Large intestine (tissue), 3 donors: ENCODE results near the gene OR51E1. TPM values are rescaled to one million over a fixed set of nuclear protein-coding genes. Genes with fewer than 3 reads are reported as not detected.

ENCODE experiments used
- DNase-seq, 2 donors: peaks; one replicate each; pipeline versions ENCODE4 v3.0.0 to v3.0.0-alpha.2; 2013
- H3K27ac ChIP-seq: one replicate; pipeline ENCODE4 v1.5.1; 2013; ENCODE audit warnings: low read length
- H3K27me3 ChIP-seq: 2 replicates; pipeline ENCODE4 v1.6.1; 2013; ENCODE audit warnings: low read length; ENCODE audit not compliant: control insufficient read depth, insufficient read depth
- H3K36me3 ChIP-seq: 2 replicates; pipeline ENCODE4 v1.6.1; 2013; ENCODE audit warnings: low read length; ENCODE audit not compliant: control insufficient read depth, insufficient read depth
- H3K4me1 ChIP-seq: one replicate; pipeline ENCODE4 v1.6.1; 2013; ENCODE audit warnings: low read length; ENCODE audit not compliant: control insufficient read depth, insufficient read depth
- H3K4me3 ChIP-seq: one replicate; pipeline ENCODE4 v1.5.1; 2013; ENCODE audit warnings: low read length
- H3K9me3 ChIP-seq: one replicate; pipeline ENCODE4 v1.6.1; 2013; ENCODE audit warnings: mild to moderate bottlenecking, low read depth, low read length, moderate library complexity; ENCODE audit not compliant: control insufficient read depth
- WGBS: methylation state at CpG from one replicate; pipeline ENCODE4 v1.1.5; 2013; ENCODE audit warnings: low lambda C conversion rate; ENCODE audit not compliant: insufficient coverage; 5-methylcytosine and 5-hydroxymethylcytosine counted together
- polyA plus RNA-seq: library from polyadenylated mRNA; unstranded; fragments of 120-200 nt; gene quantifications from one replicate; pipeline ENCODE4 v1.2.1, GENCODE V29; 2013

OR51E1 gene
- polyA plus RNA-seq, 1 donor, result 3.0 TPM

GRCh38 chr11:4647766-4648165 is 4.0 kb downstream of the OR51E1 start:
- no peaks in the 10 kb centered on the region for H3K4me1 ChIP-seq
- H3K9me3 ChIP-seq, result no peaks in the 10 kb centered on the region
- H3K4me3 ChIP-seq, result no peak overlapping the region
- WGBS, result no CpG with 5 or more reads among the region's 4 CpGs
- H3K27ac ChIP-seq, result no peak overlapping the region
- no peaks in the 10 kb centered on the region for H3K36me3 ChIP-seq
- H3K27me3 ChIP-seq, result no peaks in the 10 kb centered on the region
- DNase-seq, result no peak

GRCh38 chr11:4654635-4655369 is 11.0 kb downstream of the OR51E1 start:
- Histone ChIP-seq H3K4me1 (no peaks in the 10 kb centered on the region), H3K27ac (no peak overlapping the region), H3K9me3 (no peaks in the 10 kb centered on the region), H3K36me3 (no peaks in the 10 kb centered on the region), H3K27me3 (no peaks in the 10 kb centered on the region), H3K4me3 (no peak overlapping the region)
- no peak for DNase-seq
- no CpG with 5 or more reads among the region's 2 CpGs for WGBS

GRCh38 chr11:4658629-4659445 is 15.1 kb downstream of the OR51E1 start:
- Histone ChIP-seq H3K9me3 (no peaks in the 10 kb centered on the region), H3K27me3 (no peaks in the 10 kb centered on the region), H3K4me3 (no peak overlapping the region), H3K4me1 (no peaks in the 10 kb centered on the region), H3K27ac (no peak overlapping the region), H3K36me3 (no peaks in the 10 kb centered on the region)
- 71% methylated on average over 3 of the region's 5 CpGs for WGBS
- DNase-seq, result no peak

GRCh38 chr11:4662876-4663275 is 19.1 kb downstream of the OR51E1 start:
- WGBS, result no CpG with 5 or more reads among the region's 6 CpGs
- DNase-seq, result no peak
- Histone ChIP-seq H3K27me3 (no peaks in the 10 kb centered on the region), H3K4me1 (no peaks in the 10 kb centered on the region), H3K36me3 (no peaks in the 10 kb centered on the region), H3K27ac (no peak overlapping the region), H3K9me3 (no peaks in the 10 kb centered on the region), H3K4me3 (no peak overlapping the region)

GRCh38 chr11:4664183-4664582 is 20.4 kb downstream of the OR51E1 start:
- Histone ChIP-seq H3K27me3 (no peaks in the 10 kb centered on the region), H3K36me3 (no peaks in the 10 kb centered on the region), H3K4me3 (no peak overlapping the region), H3K4me1 (no peaks in the 10 kb centered on the region), H3K27ac (no peak overlapping the region), H3K9me3 (no peaks in the 10 kb centered on the region)
- no peak for DNase-seq
- WGBS, result 83% methylated on average over 1 of the region's 3 CpGs

- no peaks in the 10 kb centered on the region for H3K9me3 ChIP-seq
- DNase-seq, result no peak
- WGBS, result 80% methylated on average over 1 of the region's 3 CpGs
- no peaks in the 10 kb centered on the region for H3K36me3 ChIP-seq
- H3K27me3 ChIP-seq, result no peaks in the 10 kb centered on the region
- no peak overlapping the region for H3K27ac ChIP-seq
- no peak overlapping the region for H3K4me3 ChIP-seq
- H3K4me1 ChIP-seq, result no peaks in the 10 kb centered on the region
These were observed 21.0 kb downstream of the OR51E1 start for GRCh38 chr11:4664786-4665185.

- H3K27me3 ChIP-seq, result no peaks in the 10 kb centered on the region
- no peaks in the 10 kb centered on the region for H3K4me1 ChIP-seq
- no peak overlapping the region for H3K4me3 ChIP-seq
- WGBS, result no CpG with 5 or more reads among the region's 2 CpGs
- DNase-seq, result no peak
- H3K27ac ChIP-seq, result no peak overlapping the region
- no peaks in the 10 kb centered on the region for H3K9me3 ChIP-seq
- H3K36me3 ChIP-seq, result no peaks in the 10 kb centered on the region
These were observed 21.6 kb downstream of the OR51E1 start for GRCh38 chr11:4665424-4665823.

GRCh38 chr11:4671741-4672140 is 28.0 kb downstream of the OR51E1 start:
- no peaks in the 10 kb centered on the region for H3K4me1 ChIP-seq
- no peak overlapping the region for H3K27ac ChIP-seq
- H3K27me3 ChIP-seq, result no peaks in the 10 kb centered on the region
- WGBS, result no CpG with 5 or more reads among the region's 2 CpGs
- H3K4me3 ChIP-seq, result no peak overlapping the region
- H3K9me3 ChIP-seq, result no peaks in the 10 kb centered on the region
- no peak for DNase-seq
- no peaks in the 10 kb centered on the region for H3K36me3 ChIP-seq

- H3K27me3 ChIP-seq, result no peaks in the 10 kb centered on the region
- no peaks in the 10 kb centered on the region for H3K4me1 ChIP-seq
- H3K27ac ChIP-seq, result no peak overlapping the region
- WGBS, result 60% methylated on average over 1 of the region's 3 CpGs
- H3K36me3 ChIP-seq, result no peaks in the 10 kb centered on the region
- no peaks in the 10 kb centered on the region for H3K9me3 ChIP-seq
- no peak for DNase-seq
- no peak overlapping the region for H3K4me3 ChIP-seq
These were observed 28.7 kb downstream of the OR51E1 start for GRCh38 chr11:4672470-4672869.

GRCh38 chr11:4673781-4674180 is 30.0 kb downstream of the OR51E1 start:
- Histone ChIP-seq H3K27ac (no peak overlapping the region), H3K27me3 (no peaks in the 10 kb centered on the region), H3K4me3 (no peak overlapping the region), H3K4me1 (no peaks in the 10 kb centered on the region), H3K9me3 (no peaks in the 10 kb centered on the region), H3K36me3 (no peaks in the 10 kb centered on the region)
- WGBS, result no CpG with 5 or more reads among the region's 2 CpGs
- no peak for DNase-seq
